ENCODE results near the gene SPHK2. TPM values are rescaled to one million over a fixed set of nuclear protein-coding genes. Genes with fewer than 3 reads are reported as not detected.

SPHK2 gene
- polyA plus RNA-seq, 2 of the 4 experiments (the other 2 are of a cell fraction), result 6.1 to 18.3 TPM

GRCh38 chr19:48614436-48615230 lies 4.7 kb upstream of the SPHK2 start, which contains the start of gene FAM83E (continued):
- TF ChIP-seq ATOH8 (CRISPR knock-in tag; IDR thresholded peaks at IDR 0.05; ENCODE audit: low read depth), result peak; percentile 72; the same call in 1 of the 2 replicates
- peak; percentile 92 for TF ChIP-seq POLR2AphosphoS2 (conservative IDR thresholded peaks at IDR 0.05; ENCODE audit: low read length)
- TF ChIP-seq PBX3 (IDR thresholded peaks at IDR 0.05), result peak; percentile 74
- peak; percentile 43; the same call in 1 of the 2 replicates for TF ChIP-seq REST (IDR thresholded peaks at IDR 0.05)
- no peak for TF ChIP-seq NFE2L2 (conservative IDR thresholded peaks at IDR 0.05; ENCODE audit: low read length)
- TF ChIP-seq HMGXB4 (CRISPR knock-in tag; IDR thresholded peaks at IDR 0.05; ENCODE audit: borderline replicate concordance), result peak; percentile 84
- TF ChIP-seq RFX5 (IDR thresholded peaks at IDR 0.05), result no peak
- peak; percentile 71; the same call in 1 of the 2 replicates for TF ChIP-seq HOXB5 (CRISPR knock-in tag; IDR thresholded peaks at IDR 0.05)
- TF ChIP-seq, protein P1, sequence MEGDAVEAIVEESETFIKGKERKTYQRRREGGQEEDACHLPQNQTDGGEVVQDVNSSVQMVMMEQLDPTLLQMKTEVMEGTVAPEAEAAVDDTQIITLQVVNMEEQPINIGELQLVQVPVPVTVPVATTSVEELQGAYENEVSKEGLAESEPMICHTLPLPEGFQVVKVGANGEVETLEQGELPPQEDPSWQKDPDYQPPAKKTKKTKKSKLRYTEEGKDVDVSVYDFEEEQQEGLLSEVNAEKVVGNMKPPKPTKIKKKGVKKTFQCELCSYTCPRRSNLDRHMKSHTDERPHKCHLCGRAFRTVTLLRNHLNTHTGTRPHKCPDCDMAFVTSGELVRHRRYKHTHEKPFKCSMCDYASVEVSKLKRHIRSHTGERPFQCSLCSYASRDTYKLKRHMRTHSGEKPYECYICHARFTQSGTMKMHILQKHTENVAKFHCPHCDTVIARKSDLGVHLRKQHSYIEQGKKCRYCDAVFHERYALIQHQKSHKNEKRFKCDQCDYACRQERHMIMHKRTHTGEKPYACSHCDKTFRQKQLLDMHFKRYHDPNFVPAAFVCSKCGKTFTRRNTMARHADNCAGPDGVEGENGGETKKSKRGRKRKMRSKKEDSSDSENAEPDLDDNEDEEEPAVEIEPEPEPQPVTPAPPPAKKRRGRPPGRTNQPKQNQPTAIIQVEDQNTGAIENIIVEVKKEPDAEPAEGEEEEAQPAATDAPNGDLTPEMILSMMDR (IDR thresholded peaks at IDR 0.05), result no peak
- TF ChIP-seq CHD4 (IDR thresholded peaks at IDR 0.05; ENCODE audit: borderline replicate concordance), result no peak
- no peak for TF ChIP-seq ZSCAN20 (CRISPR knock-in tag; IDR thresholded peaks at IDR 0.05)
- no peak for TF ChIP-seq BHLHE40 (IDR thresholded peaks at IDR 0.05; ENCODE audit: low read depth, low read length)
- TF ChIP-seq EHF (CRISPR knock-in tag; IDR thresholded peaks at IDR 0.05), result peak; percentile 92
- TF ChIP-seq MAX (IDR thresholded peaks at IDR 0.05), result no peak; the same call in 1 of the 2 replicates
- TF ChIP-seq CHD2 (IDR thresholded peaks at IDR 0.05; ENCODE audit: low read length, partially characterized antibody), result peak; percentile 39
- no peak for TF ChIP-seq KDM5A (IDR thresholded peaks at IDR 0.05)
- TF ChIP-seq CBX2 (IDR thresholded peaks at IDR 0.05; ENCODE audit: borderline replicate concordance, low read depth), result no peak
- no peak for TF ChIP-seq MYC (IDR thresholded peaks at IDR 0.05; ENCODE audit: borderline replicate concordance, low read length)
- TF ChIP-seq SMC3 (IDR thresholded peaks at IDR 0.05), result no peak

Data from A549 (cell line).